ENCODE results near the gene DLX5.

The DLX5 gene

DNA sequence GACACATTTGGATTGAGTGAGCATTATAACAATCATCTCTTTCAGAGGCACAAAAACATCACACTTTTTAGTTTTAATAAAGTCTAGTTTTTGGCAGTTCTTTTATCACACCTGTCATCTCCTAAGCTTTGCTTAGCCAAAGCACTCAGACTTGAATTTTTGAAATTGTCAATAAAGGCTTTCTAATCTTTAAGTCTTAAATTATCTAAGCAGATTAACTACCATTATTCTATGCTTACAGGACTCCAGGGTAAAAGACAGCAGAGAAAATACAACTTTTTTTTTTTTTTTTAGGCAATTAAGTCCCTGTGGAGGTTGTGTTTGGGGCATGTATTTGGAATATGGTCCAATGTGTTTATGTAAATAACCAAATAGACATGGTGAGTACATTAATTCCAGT lies 36.9 kb downstream of the DLX5 start:
- TF ChIP-seq, protein P1, sequence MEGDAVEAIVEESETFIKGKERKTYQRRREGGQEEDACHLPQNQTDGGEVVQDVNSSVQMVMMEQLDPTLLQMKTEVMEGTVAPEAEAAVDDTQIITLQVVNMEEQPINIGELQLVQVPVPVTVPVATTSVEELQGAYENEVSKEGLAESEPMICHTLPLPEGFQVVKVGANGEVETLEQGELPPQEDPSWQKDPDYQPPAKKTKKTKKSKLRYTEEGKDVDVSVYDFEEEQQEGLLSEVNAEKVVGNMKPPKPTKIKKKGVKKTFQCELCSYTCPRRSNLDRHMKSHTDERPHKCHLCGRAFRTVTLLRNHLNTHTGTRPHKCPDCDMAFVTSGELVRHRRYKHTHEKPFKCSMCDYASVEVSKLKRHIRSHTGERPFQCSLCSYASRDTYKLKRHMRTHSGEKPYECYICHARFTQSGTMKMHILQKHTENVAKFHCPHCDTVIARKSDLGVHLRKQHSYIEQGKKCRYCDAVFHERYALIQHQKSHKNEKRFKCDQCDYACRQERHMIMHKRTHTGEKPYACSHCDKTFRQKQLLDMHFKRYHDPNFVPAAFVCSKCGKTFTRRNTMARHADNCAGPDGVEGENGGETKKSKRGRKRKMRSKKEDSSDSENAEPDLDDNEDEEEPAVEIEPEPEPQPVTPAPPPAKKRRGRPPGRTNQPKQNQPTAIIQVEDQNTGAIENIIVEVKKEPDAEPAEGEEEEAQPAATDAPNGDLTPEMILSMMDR (IDR thresholded peaks at IDR 0.05; ENCODE audit: control insufficient read depth, insufficient read depth, low read depth, low read length, missing control alignments) = no peak
- no peak overlapping the region for H3K4me3 ChIP-seq (ENCODE audit: control insufficient read depth, low read depth, low read length)
- no peak for DNase-seq (ENCODE audit: low read depth)

DNA sequence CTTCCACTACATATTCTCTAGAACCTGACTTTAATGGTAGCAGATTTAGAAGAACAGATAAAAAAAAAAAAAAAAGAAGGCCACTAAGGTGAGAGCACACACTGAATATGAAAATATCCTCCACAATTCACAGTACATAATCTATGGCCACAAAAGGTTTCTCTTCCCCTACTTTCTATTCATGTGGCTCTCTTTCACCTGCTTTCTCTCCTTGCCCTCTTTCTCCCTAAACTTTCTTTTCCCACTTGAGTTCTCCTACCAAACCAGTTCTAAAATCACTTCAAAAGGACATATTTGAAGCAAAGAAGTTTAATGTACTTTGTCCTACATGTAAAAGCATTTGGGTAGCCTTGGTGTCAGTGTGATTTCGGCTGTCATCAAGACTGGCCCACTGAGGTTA lies 37.7 kb downstream of the DLX5 start:
- DNase-seq (ENCODE audit: low read depth) = no peak
- H3K4me3 ChIP-seq (ENCODE audit: control insufficient read depth, low read depth, low read length) = no peak overlapping the region
- TF ChIP-seq, protein P1 (IDR thresholded peaks at IDR 0.05; ENCODE audit: control insufficient read depth, insufficient read depth, low read depth, low read length, missing control alignments) = no peak

DNA sequence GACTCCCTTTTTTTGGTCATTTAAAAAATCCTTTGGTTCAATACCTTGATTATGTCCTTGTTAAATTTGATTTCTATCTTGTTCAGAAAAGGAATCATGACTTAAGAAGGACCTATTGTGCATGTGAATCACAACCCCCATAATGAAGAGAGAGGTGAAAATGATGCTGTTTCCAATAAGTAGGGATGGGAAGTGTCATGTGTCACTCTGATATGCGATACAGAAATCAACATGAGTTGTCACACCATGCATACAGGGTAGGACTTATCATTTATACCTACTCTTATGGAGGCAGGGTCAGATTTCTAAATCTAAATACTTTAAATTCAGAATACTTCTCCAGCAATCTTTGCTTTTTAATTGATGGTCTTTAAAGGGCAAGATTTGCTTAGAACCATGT lies 38.6 kb downstream of the DLX5 start:
- TF ChIP-seq, protein P1 (IDR thresholded peaks at IDR 0.05; ENCODE audit: control insufficient read depth, insufficient read depth, low read depth, low read length, missing control alignments) = no peak
- H3K4me3 ChIP-seq (ENCODE audit: control insufficient read depth, low read depth, low read length) = no peak overlapping the region
- no peak for DNase-seq (ENCODE audit: low read depth)

DNA sequence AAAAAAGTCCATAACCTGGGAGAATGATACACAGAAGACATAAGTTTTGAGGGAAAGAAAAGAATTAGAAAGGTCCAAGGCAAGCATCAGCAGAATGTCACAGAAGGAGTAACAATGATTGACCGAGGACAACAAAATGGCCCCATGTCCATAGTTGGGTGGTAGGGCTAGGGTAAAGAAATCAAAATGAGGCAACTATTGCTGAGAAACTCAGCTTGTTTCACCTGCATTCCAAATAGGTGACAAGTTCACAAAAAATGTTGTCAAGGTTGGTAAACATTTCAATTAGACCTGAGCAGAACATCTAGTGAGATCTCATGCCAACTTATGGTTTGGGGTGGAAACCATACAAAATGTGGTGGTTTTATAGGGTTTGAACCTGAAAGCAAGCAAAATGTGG lies 42.0 kb downstream of the DLX5 start:
- TF ChIP-seq, protein P1 (IDR thresholded peaks at IDR 0.05; ENCODE audit: control insufficient read depth, insufficient read depth, low read depth, low read length, missing control alignments) = no peak
- H3K4me3 ChIP-seq (ENCODE audit: control insufficient read depth, low read depth, low read length) = no peak overlapping the region
- DNase-seq (ENCODE audit: low read depth) = no peak

DNA sequence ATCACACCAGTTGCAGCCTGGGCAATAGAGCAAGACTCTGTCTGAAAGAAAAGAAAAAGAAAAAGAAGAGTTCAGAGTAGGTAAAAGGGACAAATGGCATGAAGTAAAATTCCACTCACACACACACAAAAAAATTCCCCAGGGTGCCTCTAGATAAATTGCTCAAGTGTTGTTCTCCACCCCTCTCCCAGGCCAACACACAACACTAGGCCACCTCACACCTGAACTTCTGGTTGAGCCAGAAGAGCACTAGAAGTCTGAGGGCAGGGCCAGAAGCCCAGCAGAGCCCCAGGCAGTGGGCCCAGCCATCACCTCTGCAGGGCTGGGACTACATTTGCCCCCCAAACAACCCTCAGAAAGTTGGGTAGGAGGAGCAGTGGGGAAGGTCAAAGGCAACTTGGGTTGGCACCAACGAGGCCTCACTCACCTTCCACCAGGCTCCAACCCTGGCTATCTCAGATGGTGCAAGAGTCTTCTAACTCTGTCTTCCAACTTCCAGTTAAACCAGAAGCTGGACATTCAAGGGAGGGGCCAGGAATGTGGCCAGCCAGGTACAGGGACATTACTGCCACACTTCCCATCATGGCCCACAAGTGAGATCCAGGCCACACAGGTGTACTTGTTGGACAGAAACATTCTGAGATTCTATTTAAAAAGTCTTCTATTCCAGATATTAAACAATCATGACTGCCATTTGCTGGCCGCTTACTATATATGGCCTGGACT lies 44.9 kb downstream of the DLX5 start:
- TF ChIP-seq, protein P1 (IDR thresholded peaks at IDR 0.05; ENCODE audit: control insufficient read depth, insufficient read depth, low read depth, low read length, missing control alignments) = no peak
- H3K4me3 ChIP-seq (ENCODE audit: control insufficient read depth, low read depth, low read length) = no peak overlapping the region
- no peak for DNase-seq (ENCODE audit: low read depth)

DNA sequence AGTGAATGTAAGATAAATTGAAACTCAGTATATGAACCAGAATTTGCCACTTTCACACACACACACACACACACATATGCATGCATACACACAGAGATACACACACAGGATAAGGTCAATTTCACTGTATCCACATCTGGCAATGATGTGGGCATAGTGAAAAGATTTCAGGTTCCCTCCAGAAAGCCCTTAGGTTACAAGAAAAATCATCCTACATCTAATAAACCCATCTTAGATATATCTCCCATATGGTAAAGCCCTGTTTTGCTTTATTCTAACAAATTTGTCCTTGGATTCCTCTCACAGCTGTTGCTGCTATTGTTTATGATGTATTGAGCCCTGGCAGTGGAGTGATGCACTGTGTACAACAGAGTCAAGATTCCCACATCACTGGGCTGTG lies 47.2 kb downstream of the DLX5 start:
- TF ChIP-seq, protein P1 (IDR thresholded peaks at IDR 0.05; ENCODE audit: control insufficient read depth, insufficient read depth, low read depth, low read length, missing control alignments) = no peak

More for the DNA sequence above, 47.2 kb downstream of the DLX5 start:
- no peak overlapping the region for H3K4me3 ChIP-seq (ENCODE audit: control insufficient read depth, low read depth, low read length)
- DNase-seq (ENCODE audit: low read depth) = no peak

All from AG09309 (cell line).